Measurements from ENCODE around the gene UROS. TPM values are rescaled to one million over a fixed set of nuclear protein-coding genes. Genes with fewer than 3 reads are reported as not detected.

UROS gene
- total and polyA plus RNA-seq, 4 donors: 24.9 to 157 (median 37.9) TPM

DNA sequence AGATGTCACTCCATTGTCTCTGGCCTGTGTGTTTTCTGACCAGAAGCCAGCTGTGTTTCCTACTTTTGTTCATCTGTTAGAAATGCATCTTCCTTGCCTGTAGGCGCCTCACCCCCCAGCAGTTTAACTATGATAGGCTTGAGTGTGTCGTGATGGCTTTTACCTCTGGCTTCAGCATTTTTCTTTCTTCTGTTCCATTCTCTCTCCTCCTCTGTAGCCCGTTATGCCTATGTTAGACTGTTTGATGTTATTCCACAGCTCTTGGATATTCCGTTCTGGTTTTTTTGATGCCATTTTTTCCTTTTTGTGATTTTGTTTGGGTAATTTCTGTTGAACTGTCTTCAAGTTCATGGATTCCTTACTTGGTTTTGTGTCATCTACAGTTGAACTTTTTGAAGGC is 65.3 kb downstream of the UROS start:
- Histone ChIP-seq H3K9ac (ENCODE audit: low read depth in 1 of 2, low read length in 2 of 2) (no peak overlapping the region), H3K4me1 (ENCODE audit: control insufficient read depth in 4 of 4, insufficient read depth in 4 of 4, low read length in 3 of 4) (no peaks in the 10 kb centered on the region), H3K27me3 (ENCODE audit: control insufficient read depth in 4 of 4, insufficient read depth in 4 of 4, low read length in 3 of 4) (no peaks in the 10 kb centered on the region), H3K36me3 (ENCODE audit: control insufficient read depth in 4 of 4, insufficient read depth in 3 of 4, low read depth in 1 of 4, low read length in 3 of 4) (peaks cover 4 to 52% (median 44%) of the 10 kb centered on the region in 4 donors), H3K9me3 (ENCODE audit: control insufficient read depth in 4 of 4, low read length in 3 of 4) (no peaks in the 10 kb centered on the region), H3K27ac (ENCODE audit: low read depth in 1 of 2, low read length in 2 of 2) (no peak overlapping the region), H3K4me3 (ENCODE audit: low read depth in 1 of 3, low read length in 3 of 3) (no peak overlapping the region)
- 93% methylated on average over 4 of the region's 4 CpGs for WGBS
- no peak for DNase-seq (ENCODE audit: low spot score)
- no peak for TF ChIP-seq FOXA1 (IDR thresholded peaks at IDR 0.05)
- TF ChIP-seq ZBTB33 (IDR thresholded peaks at IDR 0.05): no peak
- TF ChIP-seq, protein P1, sequence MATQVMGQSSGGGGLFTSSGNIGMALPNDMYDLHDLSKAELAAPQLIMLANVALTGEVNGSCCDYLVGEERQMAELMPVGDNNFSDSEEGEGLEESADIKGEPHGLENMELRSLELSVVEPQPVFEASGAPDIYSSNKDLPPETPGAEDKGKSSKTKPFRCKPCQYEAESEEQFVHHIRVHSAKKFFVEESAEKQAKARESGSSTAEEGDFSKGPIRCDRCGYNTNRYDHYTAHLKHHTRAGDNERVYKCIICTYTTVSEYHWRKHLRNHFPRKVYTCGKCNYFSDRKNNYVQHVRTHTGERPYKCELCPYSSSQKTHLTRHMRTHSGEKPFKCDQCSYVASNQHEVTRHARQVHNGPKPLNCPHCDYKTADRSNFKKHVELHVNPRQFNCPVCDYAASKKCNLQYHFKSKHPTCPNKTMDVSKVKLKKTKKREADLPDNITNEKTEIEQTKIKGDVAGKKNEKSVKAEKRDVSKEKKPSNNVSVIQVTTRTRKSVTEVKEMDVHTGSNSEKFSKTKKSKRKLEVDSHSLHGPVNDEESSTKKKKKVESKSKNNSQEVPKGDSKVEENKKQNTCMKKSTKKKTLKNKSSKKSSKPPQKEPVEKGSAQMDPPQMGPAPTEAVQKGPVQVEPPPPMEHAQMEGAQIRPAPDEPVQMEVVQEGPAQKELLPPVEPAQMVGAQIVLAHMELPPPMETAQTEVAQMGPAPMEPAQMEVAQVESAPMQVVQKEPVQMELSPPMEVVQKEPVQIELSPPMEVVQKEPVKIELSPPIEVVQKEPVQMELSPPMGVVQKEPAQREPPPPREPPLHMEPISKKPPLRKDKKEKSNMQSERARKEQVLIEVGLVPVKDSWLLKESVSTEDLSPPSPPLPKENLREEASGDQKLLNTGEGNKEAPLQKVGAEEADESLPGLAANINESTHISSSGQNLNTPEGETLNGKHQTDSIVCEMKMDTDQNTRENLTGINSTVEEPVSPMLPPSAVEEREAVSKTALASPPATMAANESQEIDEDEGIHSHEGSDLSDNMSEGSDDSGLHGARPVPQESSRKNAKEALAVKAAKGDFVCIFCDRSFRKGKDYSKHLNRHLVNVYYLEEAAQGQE (IDR thresholded peaks at IDR 0.05): no peak

- DNase-seq (ENCODE audit: low spot score): no peak
- Histone ChIP-seq H3K36me3 (ENCODE audit: control insufficient read depth in 4 of 4, insufficient read depth in 3 of 4, low read depth in 1 of 4, low read length in 3 of 4) (peaks cover 5 to 54% (median 44%) of the 10 kb centered on the region in 4 donors), H3K9me3 (ENCODE audit: control insufficient read depth in 4 of 4, low read length in 3 of 4) (no peaks in the 10 kb centered on the region), H3K27ac (ENCODE audit: low read depth in 1 of 2, low read length in 2 of 2) (no peak overlapping the region), H3K4me1 (ENCODE audit: control insufficient read depth in 4 of 4, insufficient read depth in 4 of 4, low read length in 3 of 4) (no peaks in the 10 kb centered on the region), H3K4me3 (ENCODE audit: low read depth in 1 of 3, low read length in 3 of 3) (no peak overlapping the region), H3K9ac (ENCODE audit: low read depth in 1 of 2, low read length in 2 of 2) (no peak overlapping the region), H3K27me3 (ENCODE audit: control insufficient read depth in 4 of 4, insufficient read depth in 4 of 4, low read length in 3 of 4) (no peaks in the 10 kb centered on the region)
- 98% methylated on average over 5 of the region's 5 CpGs for WGBS
- TF ChIP-seq NR2F2 (IDR thresholded peaks at IDR 0.05) (no peak), ATF3 (IDR thresholded peaks at IDR 0.05) (no peak), TAF1 (conservative IDR thresholded peaks at IDR 0.05) (no peak), HNF4G (IDR thresholded peaks at IDR 0.05) (no peak), RXRA (IDR thresholded peaks at IDR 0.05) (no peak), FOXA2 (IDR thresholded peaks at IDR 0.05) (no peak), MAX (IDR thresholded peaks at IDR 0.05) (no peak), FOXA1 (IDR thresholded peaks at IDR 0.05) (no peak)
- TF ChIP-seq, protein P1 (IDR thresholded peaks at IDR 0.05): no peak
These were observed 66.1 kb downstream of the UROS start for GRCh38 chr10:125756853-125757487.
